Measurements from ENCODE around the gene ANO7.
"Not testable (repeated sequence)": the region's sequence is repeated elsewhere in the genome, so short reads cannot be mapped to it uniquely, and the experiment has no call there.

Gene ANO7

GRCh38 chr2:241190291-241190981, 2.0 kb downstream of the ANO7 start:
- DNase-seq (ENCODE audit: low spot score), result peak; percentile 12

- no peak for DNase-seq (ENCODE audit: low spot score)
Observed at GRCh38 chr2:241191081-241191480, 2.6 kb downstream of the ANO7 start.

GRCh38 chr2:241193271-241193670, 4.8 kb downstream of the ANO7 start:
- DNase-seq (ENCODE audit: low spot score), result no peak

- DNase-seq (ENCODE audit: low spot score), result no peak
Observed at GRCh38 chr2:241194811-241195210, 6.3 kb downstream of the ANO7 start.

- no peak for DNase-seq (ENCODE audit: low spot score)
Observed at GRCh38 chr2:241195506-241196130, 7.1 kb downstream of the ANO7 start.

- DNase-seq (ENCODE audit: low spot score), result not testable (repeated sequence)
Observed at GRCh38 chr2:241197246-241197645, 8.8 kb downstream of the ANO7 start.

GRCh38 chr2:241197947-241198346, 9.5 kb downstream of the ANO7 start:
- DNase-seq (ENCODE audit: low spot score), result no peak

GRCh38 chr2:241198381-241199279, 10.2 kb downstream of the ANO7 start:
- no peak for DNase-seq (ENCODE audit: low spot score)

- no peak for DNase-seq (ENCODE audit: low spot score)
Observed at GRCh38 chr2:241199286-241199685, 10.8 kb downstream of the ANO7 start.

GRCh38 chr2:241199897-241200821, 11.7 kb downstream of the ANO7 start:
- DNase-seq (ENCODE audit: low spot score), result no peak

GRCh38 chr2:241200822-241201395, 12.4 kb downstream of the ANO7 start:
- DNase-seq (ENCODE audit: low spot score), result no peak

- no peak for DNase-seq (ENCODE audit: low spot score)
Observed at GRCh38 chr2:241201445-241202267, 13.2 kb downstream of the ANO7 start.

GRCh38 chr2:241202268-241202585, 13.8 kb downstream of the ANO7 start:
- DNase-seq (ENCODE audit: low spot score), result no peak

GRCh38 chr2:241202681-241203080, 14.2 kb downstream of the ANO7 start:
- no peak for DNase-seq (ENCODE audit: low spot score)

- no peak for DNase-seq (ENCODE audit: low spot score)
Observed at GRCh38 chr2:241203218-241204009, 14.9 kb downstream of the ANO7 start.

- DNase-seq (ENCODE audit: low spot score), result no peak
Observed at GRCh38 chr2:241204010-241204384, 15.5 kb downstream of the ANO7 start.

- DNase-seq (ENCODE audit: low spot score), result no peak
Observed at GRCh38 chr2:241204490-241204889, 16.0 kb downstream of the ANO7 start.

- no peak for DNase-seq (ENCODE audit: low spot score)
Observed at GRCh38 chr2:241205086-241205485, 16.6 kb downstream of the ANO7 start.

- DNase-seq (ENCODE audit: low spot score), result no peak
Observed at GRCh38 chr2:241207151-241207550, 18.7 kb downstream of the ANO7 start.

- DNase-seq (ENCODE audit: low spot score), result no peak
Observed at GRCh38 chr2:241207641-241208040, 19.2 kb downstream of the ANO7 start.

All from hepatic stellate cell (primary cell).